K562 (cell line): ENCODE data around the gene RBL1. TPM values are rescaled to one million over a fixed set of nuclear protein-coding genes. Genes with fewer than 3 reads are reported as not detected.

Experiments used
- ATAC-seq: fragments of 200-7000 bp; cut with Tn5 transposase; 3 replicates; pipeline ENCODE4 v1.9.1; 2020; ENCODE audit warnings: moderate library complexity
- BruUV-seq: library from RNA; stranded (reverse); fragments of 400-500 nt; replicated peaks from 2 replicates; lab custom pipeline; 2021; lab: Mats Ljungman, UMichigan
- CTCF ChIA-PET: fragments of 300-600 bp; formaldehyde crosslinking; extraction: SDS; loops from one replicate; lab custom pipeline; 2021; ENCODE audit warnings: low intra/inter-chr PET ratio; lab: Yijun Ruan, JAX
- POLR2A ChIA-PET: fragments of 300-600, 350-650 bp; sonication (Branson Sonifier 250); formaldehyde crosslinking; extraction: SDS; loops from one replicate; lab custom pipeline; 2021; ENCODE audit warnings: antibody characterized with exemption, inconsistent platforms; lab: Yijun Ruan, JAX
- DNase-seq, 4 experiments: peaks; one replicate each; pipeline versions ENCODE4 v3.0.0 to v3.0.0-alpha.2; 2011 to 2018; ENCODE audit warnings: low spot score in 3 of 4, mixed read lengths in 3 of 4; ENCODE audit errors: extremely low read depth in 1 of 4
- FAIRE-seq: peaks from 2 replicates; lab custom pipeline; 2011; peaks lifted over from hg19 to GRCh38; lab: Jason Lieb, UNC
- H2AFZ ChIP-seq: 2 replicates; pipeline ENCODE4 v1.6.0; 2011; ENCODE audit warnings: low read depth, low read length, control low read depth, inconsistent platforms
- H3K27ac ChIP-seq: fragments of 200-600 bp; 3 replicates; pipeline ENCODE4 v1.8.0; 2011; ENCODE audit warnings: low read depth, mild to moderate bottlenecking, control low read depth, inconsistent platforms, low read length, moderate library complexity, mixed read lengths; ENCODE audit errors: extremely low read depth
- H3K27me3 ChIP-seq, 2 experiments: fragments of 300-600 bp in 1 of 2; 2 replicates in 1 of 2; 3 replicates in 1 of 2; pipeline versions ENCODE4 v1.6.0 to v1.8.0; 2011; ENCODE audit warnings: inconsistent platforms in 2 of 2, low read length in 2 of 2, mild to moderate bottlenecking in 1 of 2, mixed read lengths in 1 of 2, moderate library complexity in 1 of 2; ENCODE audit not compliant: control insufficient read depth in 2 of 2, insufficient read depth in 2 of 2
- H3K36me3 ChIP-seq: fragments of 300-600 bp; 3 replicates; pipeline ENCODE4 v1.8.0; 2011; ENCODE audit warnings: mild to moderate bottlenecking, low read length, inconsistent platforms; ENCODE audit not compliant: control insufficient read depth, insufficient read depth
- H3K4me1 ChIP-seq, 2 experiments: fragments of 200-600 bp in 1 of 2; replicated peaks in 1 of 2; 2 replicates in 1 of 2; 3 replicates in 1 of 2; pipeline versions ENCODE4 v1.5.1 to v1.8.0; 2011; ENCODE audit warnings: inconsistent platforms in 2 of 2, low read length in 2 of 2, mild to moderate bottlenecking in 1 of 2, mixed read lengths in 1 of 2, moderate library complexity in 1 of 2; ENCODE audit not compliant: control insufficient read depth in 2 of 2, insufficient read depth in 2 of 2
- H3K4me2 ChIP-seq: 2 replicates; pipeline ENCODE4 v1.6.1; 2011; ENCODE audit warnings: low read length, control low read depth, inconsistent platforms, mixed read lengths; ENCODE audit not compliant: insufficient read depth
- H3K4me3 ChIP-seq: fragments of 200-600 bp; sonication (generic), shearing (Covaris generic); 2 replicates; pipeline ENCODE4 v1.5.1; 2016; ENCODE audit warnings: control low read depth, inconsistent platforms
- H3K79me2 ChIP-seq: fragments of 200-600 bp; 3 replicates; pipeline ENCODE4 v1.8.0; 2011; ENCODE audit warnings: low read length, inconsistent platforms; ENCODE audit not compliant: control insufficient read depth, insufficient read depth
- H3K9ac ChIP-seq, 2 experiments: 2 replicates each; pipeline versions ENCODE4 v1.6.0 to v1.6.1; 2011; ENCODE audit warnings: low read depth in 2 of 2, low read length in 2 of 2, control low read depth in 1 of 2, inconsistent platforms in 1 of 2, mild to moderate bottlenecking in 1 of 2, mixed read lengths in 1 of 2; ENCODE audit not compliant: insufficient read depth in 1 of 2
- H3K9me1 ChIP-seq: one replicate; pipeline ENCODE4 v1.6.0; 2011; ENCODE audit warnings: inconsistent platforms, mild to moderate bottlenecking, low read length, moderate library complexity; ENCODE audit not compliant: control insufficient read depth, insufficient read depth
- H3K9me3 ChIP-seq: replicated peaks from 2 replicates; pipeline ENCODE4 v1.5.1; 2011; ENCODE audit warnings: low read depth, low read length, inconsistent platforms; ENCODE audit not compliant: control insufficient read depth, insufficient read depth
- H4K20me1 ChIP-seq: replicated peaks from 2 replicates; pipeline ENCODE4 v1.6.1; 2011; ENCODE audit warnings: low read length, inconsistent platforms, mixed read lengths; ENCODE audit not compliant: control insufficient read depth, insufficient read depth
- CEBPB ChIP-seq: fragments of 450-650 bp; IDR thresholded peaks from 2 replicates; pipeline ENCODE4 v1.6.1; 2016; ENCODE audit warnings: missing genetic modification characterization, missing compliant biosample characterization
- EHMT2 ChIP-seq: fragments of 450-650 bp; IDR thresholded peaks from 2 replicates; pipeline ENCODE4 v1.6.1; 2018; ENCODE audit warnings: antibody characterized with exemption
- MCM3 ChIP-seq: fragments of 450-650 bp; IDR thresholded peaks from 2 replicates; pipeline ENCODE4 v1.6.1; 2016
- SPI1 ChIP-seq: IDR thresholded peaks from 2 replicates; pipeline ENCODE4 v1.6.1; 2011; ENCODE audit warnings: low read depth, low read length, control low read depth, borderline replicate concordance
- ZNF699 ChIP-seq: fragments of 250-450 bp; sonication (Bioruptor Pico); IDR thresholded peaks from 2 replicates; pipeline ENCODE4 v1.8.0; 2021; ENCODE audit warnings: mild to moderate bottlenecking, moderate library complexity; ENCODE audit not compliant: insufficient replicate concordance
- WGBS: fragments of 100-300 bp; shearing (Covaris generic); methylation state at CpG from one replicate; pipeline ENCODE4 v1.1.6; 2016; ENCODE audit warnings: low coverage, mixed read lengths; ENCODE audit not compliant: insufficient coverage; ENCODE audit errors: missing lambda C conversion rate; 5-methylcytosine and 5-hydroxymethylcytosine counted together
- in situ Hi-C: fragments of 300-500 bp; cut with MboI; formaldehyde crosslinking; loops from 4 replicates; pipeline ENCODE4 v1.15.0; 2018; ENCODE audit warnings: inconsistent platforms, mixed read lengths
- intact Hi-C: fragments of 100-400 bp; cut with micrococcal nuclease; formaldehyde crosslinking; loops from 2 replicates; pipeline ENCODE4 v1.14.2; 2022
- polyA plus RNA-seq, 8 experiments: library from polyadenylated mRNA; depleted of rRNA in 4 of 8; stranded (reverse) in 5 of 8; unstranded in 3 of 8; fragments of >200 nt; fragmentation: Nextera tagmentation in 2 of 8; fragmentation: Illumina TruSeq in 1 of 8; extraction: Ambion mirVana in 2 of 8; extraction: Trizol in 1 of 8; gene quantifications; 2 replicates each; pipeline versions ENCODE4 v1.2.1 to v1.2.3, GENCODE V29; 2011 to 2014; ENCODE audit warnings: inconsistent platforms in 1 of 8, missing spikeins in 1 of 8
- total RNA-seq, 7 experiments: library from RNA; depleted of rRNA in 6 of 7; stranded (reverse); fragments of >200 nt in 6 of 7; fragmentation: Illumina TruSeq in 2 of 7; extraction: Trizol in 2 of 7; gene quantifications; 2 replicates each; pipeline versions ENCODE4 v1.2.1 to v1.2.3, GENCODE V29; 2011 to 2021; ENCODE audit warnings: low replicate concordance in 1 of 7
- TF ChIP-seq, protein P1 (sequence below), 2 experiments: fragments of 150-350 bp in 1 of 2; IDR thresholded peaks; 2 replicates each; pipeline ENCODE4 v1.6.1; 2012 to 2016; ENCODE audit warnings: low read depth in 2 of 2, low read length in 2 of 2, mild to moderate bottlenecking in 1 of 2, moderate library complexity in 1 of 2

RBL1 gene
- total and polyA plus RNA-seq, 9 of the 15 experiments (the other 6 are each of a cell fraction or from before 2014, with no cell fraction given) = 4.0 to 25.9 (median 15.6) TPM

DNA sequence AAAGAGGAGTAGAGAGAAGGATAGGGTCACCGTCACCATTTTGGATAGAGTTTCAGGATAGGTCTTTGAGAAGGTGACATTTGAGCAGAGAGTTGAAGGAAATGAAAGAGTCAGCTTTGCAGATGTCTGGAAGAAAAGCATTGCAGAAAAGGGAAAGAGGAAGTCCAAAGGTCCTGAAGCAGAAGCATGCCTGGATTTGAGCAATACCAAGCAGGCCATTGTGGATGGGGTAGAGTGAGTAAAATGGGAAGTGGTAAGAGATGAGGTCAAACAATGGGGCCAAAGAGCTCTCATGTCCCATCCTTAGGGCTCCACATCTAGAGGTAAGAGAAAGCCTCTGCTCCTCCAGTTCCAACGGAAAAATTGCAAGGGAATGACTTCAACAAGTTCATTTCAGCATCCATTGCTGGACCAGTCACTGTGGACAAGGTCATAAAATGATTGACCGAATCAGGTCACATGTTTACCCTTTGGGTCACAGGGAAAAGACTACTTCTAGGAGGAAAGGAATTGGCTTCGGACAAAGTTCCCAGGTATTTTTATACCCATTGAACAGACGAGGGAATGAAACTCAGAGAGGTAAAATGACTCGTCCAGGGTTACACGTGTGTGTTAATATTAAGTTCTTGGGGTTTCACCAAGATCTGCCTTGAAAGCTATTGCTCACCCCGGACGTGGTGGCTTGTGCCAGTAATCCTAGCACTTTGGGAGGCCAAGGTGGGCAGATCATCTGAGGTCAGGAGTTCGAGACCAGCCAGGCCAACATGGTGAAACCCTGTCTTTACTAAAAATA, 137.7 kb downstream of the RBL1 start:
- in situ Hi-C loops (no loop called here), intact Hi-C loops (no loop called here)
- no peaks in the 10 kb centered on the region for H3K27me3 ChIP-seq
- no peak overlapping the region for H3K9ac ChIP-seq
- peaks cover 8 to 11% of the 10 kb centered on the region in 2 experiments; a peak in 4 of 5 replicates for H3K4me1 ChIP-seq
- no peak overlapping the region for H3K4me2 ChIP-seq
- ATAC-seq (peak; percentile 25; the same call in 1 of the 3 replicates), DNase-seq (no peak)
- CTCF ChIA-PET = no interaction called here
- H2AFZ ChIP-seq = peak overlapping the region; percentile 44; the same call in 1 of the 2 replicates
- peak; percentile 41; the same call in 1 of the 2 replicates for TF ChIP-seq CEBPB (tag)
- no peak for TF ChIP-seq MCM3
- TF ChIP-seq EHMT2 = peak; percentile 82
- TF ChIP-seq SPI1 = peak; percentile 96
- TF ChIP-seq ZNF699 = no peak
- TF ChIP-seq, protein P1, sequence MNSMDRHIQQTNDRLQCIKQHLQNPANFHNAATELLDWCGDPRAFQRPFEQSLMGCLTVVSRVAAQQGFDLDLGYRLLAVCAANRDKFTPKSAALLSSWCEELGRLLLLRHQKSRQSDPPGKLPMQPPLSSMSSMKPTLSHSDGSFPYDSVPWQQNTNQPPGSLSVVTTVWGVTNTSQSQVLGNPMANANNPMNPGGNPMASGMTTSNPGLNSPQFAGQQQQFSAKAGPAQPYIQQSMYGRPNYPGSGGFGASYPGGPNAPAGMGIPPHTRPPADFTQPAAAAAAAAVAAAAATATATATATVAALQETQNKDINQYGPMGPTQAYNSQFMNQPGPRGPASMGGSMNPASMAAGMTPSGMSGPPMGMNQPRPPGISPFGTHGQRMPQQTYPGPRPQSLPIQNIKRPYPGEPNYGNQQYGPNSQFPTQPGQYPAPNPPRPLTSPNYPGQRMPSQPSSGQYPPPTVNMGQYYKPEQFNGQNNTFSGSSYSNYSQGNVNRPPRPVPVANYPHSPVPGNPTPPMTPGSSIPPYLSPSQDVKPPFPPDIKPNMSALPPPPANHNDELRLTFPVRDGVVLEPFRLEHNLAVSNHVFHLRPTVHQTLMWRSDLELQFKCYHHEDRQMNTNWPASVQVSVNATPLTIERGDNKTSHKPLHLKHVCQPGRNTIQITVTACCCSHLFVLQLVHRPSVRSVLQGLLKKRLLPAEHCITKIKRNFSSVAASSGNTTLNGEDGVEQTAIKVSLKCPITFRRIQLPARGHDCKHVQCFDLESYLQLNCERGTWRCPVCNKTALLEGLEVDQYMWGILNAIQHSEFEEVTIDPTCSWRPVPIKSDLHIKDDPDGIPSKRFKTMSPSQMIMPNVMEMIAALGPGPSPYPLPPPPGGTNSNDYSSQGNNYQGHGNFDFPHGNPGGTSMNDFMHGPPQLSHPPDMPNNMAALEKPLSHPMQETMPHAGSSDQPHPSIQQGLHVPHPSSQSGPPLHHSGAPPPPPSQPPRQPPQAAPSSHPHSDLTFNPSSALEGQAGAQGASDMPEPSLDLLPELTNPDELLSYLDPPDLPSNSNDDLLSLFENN (IDR thresholded peaks at IDR 0.05; ENCODE audit: low read depth in 2 of 2, low read length in 2 of 2) = no peak
- TF ChIP-seq, all 486 proteins: peak for 3
- WGBS = 56% methylated on average over 9 of the region's 10 CpGs
- H3K9me3 ChIP-seq = peaks cover 3% of the 10 kb centered on the region; the same call in 1 of the 2 replicates
- no peaks in the 10 kb centered on the region for H3K9me1 ChIP-seq
- no peaks in the 10 kb centered on the region for H3K36me3 ChIP-seq
- BruUV-seq = no TSS peak
- H3K27ac ChIP-seq = no peak overlapping the region
- FAIRE-seq = no peak
- POLR2A ChIA-PET = interaction anchor here (0.5 kb wide), 1 partner anchor 66 kb away, joined by 3 read pairs; no protein-coding TSS in a partner anchor
- H3K4me3 ChIP-seq = no peak overlapping the region
- H3K79me2 ChIP-seq = no peaks in the 10 kb centered on the region
- no peaks in the 10 kb centered on the region for H4K20me1 ChIP-seq
